Osteoblast (primary cell): ENCODE results near the gene WFIKKN1. TPM values are rescaled to one million over a fixed set of nuclear protein-coding genes. Genes with fewer than 3 reads are reported as not detected.

ENCODE experiments used
- DNase-seq: peaks from one replicate; pipeline ENCODE4 v3.0.0; 2011; ENCODE audit warnings: low spot score, mixed read lengths; ENCODE audit not compliant: insufficient read length; ENCODE audit errors: missing footprints
- H2AFZ ChIP-seq: 2 replicates; pipeline ENCODE4 v1.6.0; 2011; ENCODE audit warnings: mild to moderate bottlenecking, low read length
- H3K27ac ChIP-seq: 2 replicates; pipeline ENCODE4 v1.5.1; 2011; ENCODE audit warnings: mild to moderate bottlenecking, low read depth, low read length, moderate library complexity
- H3K27me3 ChIP-seq: 2 replicates; pipeline ENCODE4 v1.6.0; 2012; ENCODE audit warnings: mild to moderate bottlenecking, control low read depth, inconsistent platforms, low read length, moderate library complexity; ENCODE audit not compliant: insufficient read depth
- H3K36me3 ChIP-seq: 2 replicates; pipeline ENCODE4 v1.5.1; 2011; ENCODE audit warnings: mild to moderate bottlenecking, low read length, control low read depth, moderate library complexity; ENCODE audit not compliant: insufficient read depth
- H3K4me1 ChIP-seq: 2 replicates; pipeline ENCODE4 v1.5.1; 2011; ENCODE audit warnings: mild to moderate bottlenecking, low read length, control low read depth, moderate library complexity; ENCODE audit not compliant: insufficient read depth
- H3K4me2 ChIP-seq: 2 replicates; pipeline ENCODE4 v1.6.0; 2011; ENCODE audit warnings: mild to moderate bottlenecking, low read length; ENCODE audit not compliant: insufficient read depth
- H3K4me3 ChIP-seq: fragments of 200-600 bp; sonication (generic); 3 replicates; pipeline ENCODE4 v1.5.1; 2012; ENCODE audit warnings: mild to moderate bottlenecking, low read length, inconsistent platforms; ENCODE audit not compliant: insufficient read depth
- H3K79me2 ChIP-seq: 2 replicates; pipeline ENCODE4 v1.6.0; 2012; ENCODE audit warnings: mild to moderate bottlenecking, low read length, control low read depth, inconsistent platforms; ENCODE audit not compliant: insufficient read depth
- H3K9me3 ChIP-seq: 2 replicates; pipeline ENCODE4 v1.5.1; 2011; ENCODE audit warnings: low read depth, low read length, control low read depth
- H4K20me1 ChIP-seq: 2 replicates; pipeline ENCODE4 v1.6.0; 2012; ENCODE audit warnings: mild to moderate bottlenecking, low read length, control low read depth; ENCODE audit not compliant: insufficient read depth
- CTCF ChIP-seq: IDR thresholded peaks from 2 replicates; pipeline ENCODE4 v1.5.1; 2011; ENCODE audit warnings: mild to moderate bottlenecking, low read depth, low read length, moderate library complexity; ENCODE audit errors: extremely low read depth
- total RNA-seq: library from RNA; depleted of rRNA; stranded (reverse); fragments of >200 nt; gene quantifications from 2 replicates; pipeline ENCODE4 v1.2.3, GENCODE V29; 2012

Gene WFIKKN1
- total RNA-seq, 1 donor, result 0.36 TPM

GRCh38 chr16:621526-622105 is 9.2 kb upstream of the WFIKKN1 start:
- no peak for TF ChIP-seq CTCF
- Histone ChIP-seq H4K20me1 (peaks cover 13% of the 10 kb centered on the region), H3K4me2 (no peak overlapping the region), H3K27ac (no peak overlapping the region), H3K9me3 (no peaks in the 10 kb centered on the region), H3K4me1 (peaks cover 4% of the 10 kb centered on the region), H3K27me3 (no peaks in the 10 kb centered on the region), H3K36me3 (no peaks in the 10 kb centered on the region), H3K4me3 (no peak overlapping the region), H3K79me2 (peaks cover 7% of the 10 kb centered on the region), H2AFZ (no peak overlapping the region)
- peak; percentile 84 for DNase-seq

GRCh38 chr16:622920-623280 is 7.9 kb upstream of the WFIKKN1 start:
- peaks cover 13% of the 10 kb centered on the region for H3K4me1 ChIP-seq
- no peaks in the 10 kb centered on the region for H3K9me3 ChIP-seq
- H2AFZ ChIP-seq, result no peak overlapping the region
- no peaks in the 10 kb centered on the region for H3K27me3 ChIP-seq
- peaks cover 7% of the 10 kb centered on the region for H3K79me2 ChIP-seq
- no peak for TF ChIP-seq CTCF
- peak; percentile 69 for DNase-seq
- H4K20me1 ChIP-seq, result peaks cover 13% of the 10 kb centered on the region
- H3K36me3 ChIP-seq, result no peaks in the 10 kb centered on the region
- no peak overlapping the region for H3K27ac ChIP-seq
- H3K4me3 ChIP-seq, result no peak overlapping the region
- no peak overlapping the region for H3K4me2 ChIP-seq

- Histone ChIP-seq H3K27ac (no peak overlapping the region), H4K20me1 (peaks cover 13% of the 10 kb centered on the region), H3K9me3 (no peaks in the 10 kb centered on the region), H2AFZ (no peak overlapping the region), H3K36me3 (no peaks in the 10 kb centered on the region), H3K4me3 (no peak overlapping the region), H3K4me1 (peaks cover 13% of the 10 kb centered on the region), H3K27me3 (no peaks in the 10 kb centered on the region), H3K79me2 (peaks cover 7% of the 10 kb centered on the region), H3K4me2 (no peak overlapping the region)
- no peak for TF ChIP-seq CTCF
- DNase-seq, result peak; percentile 85
Observed at GRCh38 chr16:624526-625070, 6.2 kb upstream of the WFIKKN1 start.

GRCh38 chr16:625117-625976 is 5.4 kb upstream of the WFIKKN1 start:
- peaks cover 13% of the 10 kb centered on the region for H3K4me1 ChIP-seq
- H2AFZ ChIP-seq, result no peak overlapping the region
- H3K4me3 ChIP-seq, result no peak overlapping the region
- H3K27ac ChIP-seq, result no peak overlapping the region
- H4K20me1 ChIP-seq, result peaks cover 13% of the 10 kb centered on the region
- no peak for TF ChIP-seq CTCF
- H3K4me2 ChIP-seq, result no peak overlapping the region
- H3K9me3 ChIP-seq, result no peaks in the 10 kb centered on the region
- no peaks in the 10 kb centered on the region for H3K27me3 ChIP-seq
- H3K36me3 ChIP-seq, result no peaks in the 10 kb centered on the region
- DNase-seq, result peak; percentile 87
- peaks cover 7% of the 10 kb centered on the region for H3K79me2 ChIP-seq
